PC-9 (cell line): Measurements from ENCODE around the gene MYO5C.

ENCODE experiments used
- CTCF ChIP-seq: fragments of 200-600 bp; sonication (generic); conservative IDR thresholded peaks from 2 replicates; pipeline ENCODE4 v1.6.1; 2017; ENCODE audit warnings: mixed run types, antibody characterized with exemption, mild to moderate bottlenecking, moderate library complexity
- EZH2 ChIP-seq: fragments of 200-600 bp; sonication (generic); IDR thresholded peaks from 2 replicates; pipeline ENCODE4 v1.8.0; 2017; ENCODE audit warnings: antibody characterized with exemption, low read depth

DNA sequence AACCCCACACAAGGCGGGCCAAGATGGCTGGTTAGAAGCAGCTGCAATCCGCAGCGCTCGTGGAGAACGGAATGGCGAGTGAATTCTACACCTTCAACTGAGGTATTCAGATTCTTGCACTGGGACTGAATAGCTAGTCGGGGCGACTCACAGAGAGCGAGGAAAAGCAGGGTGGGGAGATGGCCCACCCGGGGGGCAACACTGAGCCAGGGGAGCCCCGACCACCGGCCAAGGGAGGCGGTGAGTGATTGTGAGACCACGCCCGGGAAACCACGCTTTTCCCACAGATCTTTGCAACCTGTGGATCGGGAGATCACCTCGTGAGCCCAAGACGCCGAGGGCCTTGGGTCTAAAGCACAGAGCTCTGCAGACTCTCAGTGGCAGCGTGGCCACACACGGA, 132.7 kb downstream of the MYO5C start:
- no peak for TF ChIP-seq CTCF
- TF ChIP-seq EZH2, result no peak
